Posterior vena cava (tissue), 2 donors: ENCODE measurements around the gene MFRP. TPM values are rescaled to one million over a fixed set of nuclear protein-coding genes. Genes with fewer than 3 reads are reported as not detected.

Source experiments
- DNase-seq: peaks from one replicate; pipeline ENCODE4 v3.0.0-alpha.2; 2020; ENCODE audit warnings: low spot score
- intact Hi-C, 2 donors: fragments of 100-400 bp; cut with DNase I; formaldehyde crosslinking; loops; one replicate each; pipeline versions ENCODE4 v1.14.1 to v1.14.2; 2022 to 2023
- total RNA-seq, 2 donors: library from RNA; stranded (reverse); fragmentation: NEBNext Ultra II Directional; extraction: Animal tissue kit (Norgen Biotek cat#: 25700); gene quantifications; one replicate each; pipeline ENCODE4 v1.2.1, GENCODE V29; 2021
- donor health status: DM: yes; HTN: yes; CAD: no.
- donor health status: DM: yes; HTN: yes; CAD: no.

Gene MFRP
- total RNA-seq, 2 donors from 2014 or later = not detected

DNA sequence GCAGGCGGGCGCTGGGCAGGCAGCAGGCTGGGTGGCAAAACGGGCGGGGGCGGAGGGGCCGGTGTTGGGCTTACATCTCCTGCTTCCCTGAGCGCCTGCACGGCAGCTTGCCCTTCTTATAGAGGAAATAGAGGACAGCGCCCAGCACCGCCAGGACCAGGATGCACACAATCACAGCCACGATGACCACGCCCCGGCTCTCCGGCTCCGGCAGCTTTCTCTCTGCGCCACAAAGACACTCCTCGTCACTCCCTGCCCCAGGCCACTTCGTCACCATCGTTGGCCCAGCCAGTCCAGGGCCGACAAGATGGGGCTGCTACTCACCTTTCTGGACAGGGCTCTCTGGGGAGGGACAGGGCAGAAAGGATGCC lies 35.8 kb downstream of the MFRP start:
- intact Hi-C loops = no loop called here
- DNase-seq = no peak

DNA sequence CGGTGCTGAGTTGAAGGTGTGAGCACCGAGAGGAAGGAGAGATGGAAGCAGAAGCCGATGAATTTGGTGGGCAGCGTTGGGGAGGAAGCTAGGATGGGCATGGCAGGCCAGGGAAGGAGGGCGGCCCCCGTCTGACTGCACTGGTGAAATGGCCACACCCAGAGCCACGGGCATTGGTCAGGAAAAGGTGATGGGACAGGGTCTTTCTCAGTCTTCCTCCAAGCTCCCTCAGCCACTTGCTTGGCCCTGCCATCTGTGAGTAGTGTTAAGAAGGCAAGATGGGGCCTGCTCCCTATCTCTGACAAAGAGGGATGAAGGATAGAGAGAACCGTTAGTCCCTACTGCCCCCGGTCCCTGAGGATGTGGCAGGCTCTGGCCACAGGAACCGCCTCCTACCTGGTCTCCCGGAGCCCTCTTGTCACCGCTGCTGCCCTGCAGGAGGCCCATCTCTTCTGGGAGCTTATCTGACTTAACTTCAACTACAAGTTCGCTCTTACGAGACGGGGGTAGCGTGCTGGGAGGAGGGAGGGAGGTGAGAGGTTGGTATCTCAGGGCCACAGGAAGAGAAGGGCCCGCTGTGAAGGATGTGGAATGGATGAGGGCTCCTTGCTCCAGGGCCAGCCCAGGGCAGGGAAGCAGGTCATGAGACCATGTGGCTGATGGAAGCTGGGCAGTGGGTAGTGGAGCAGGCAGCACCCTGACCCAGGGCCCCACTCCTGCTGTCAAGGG lies 36.4 kb downstream of the MFRP start:
- no peak for DNase-seq
- intact Hi-C loops = no loop called here

GRCh38 chr11:119309411-119309810 lies 37.1 kb downstream of the MFRP start:
- intact Hi-C loops = no loop called here
- no peak for DNase-seq

DNA sequence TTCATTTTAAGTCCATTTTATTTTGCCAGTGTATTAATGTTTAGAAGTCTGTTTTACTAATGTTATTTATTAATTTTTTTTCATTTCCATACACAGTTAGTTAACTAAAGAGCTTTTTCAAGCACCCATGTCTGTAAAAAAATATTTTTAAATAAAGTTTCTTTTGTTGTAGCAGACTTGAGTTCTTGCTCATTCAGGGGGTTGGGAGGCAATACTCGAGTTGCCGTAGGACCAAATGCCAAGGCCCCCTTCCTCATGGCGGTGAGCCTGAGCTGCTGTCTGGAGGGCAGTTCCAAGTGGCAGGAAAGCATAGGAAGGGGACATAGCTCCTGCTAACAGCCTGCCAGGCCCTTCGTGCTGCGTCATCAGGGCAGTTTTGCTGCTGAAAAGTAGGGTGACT lies 38.5 kb downstream of the MFRP start:
- no peak for DNase-seq
- intact Hi-C loops = no loop called here

DNA sequence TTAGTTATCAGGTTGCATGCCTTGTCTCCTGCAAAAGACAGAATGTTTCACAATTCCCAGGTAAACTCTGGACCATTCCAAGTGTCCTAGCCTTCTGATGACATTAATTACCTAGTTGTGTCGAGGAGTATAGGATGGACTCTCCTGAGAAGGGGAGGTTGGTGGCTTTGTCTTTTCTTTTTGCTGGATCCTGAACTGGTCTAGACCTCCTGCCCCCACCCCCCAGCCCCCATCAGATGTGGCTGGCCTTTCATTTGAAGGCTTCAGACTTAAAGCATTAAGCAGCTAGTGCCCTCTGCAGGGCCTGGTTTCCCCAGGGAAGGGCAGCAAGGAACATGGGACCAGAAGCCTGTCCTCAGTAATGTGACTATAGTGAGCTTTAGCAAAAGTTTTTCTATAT lies 39.3 kb downstream of the MFRP start:
- intact Hi-C loops = no loop called here
- DNase-seq = no peak

GRCh38 chr11:119306373-119306890 lies 40.1 kb downstream of the MFRP start:
- no peak for DNase-seq
- intact Hi-C loops = no loop called here

DNA sequence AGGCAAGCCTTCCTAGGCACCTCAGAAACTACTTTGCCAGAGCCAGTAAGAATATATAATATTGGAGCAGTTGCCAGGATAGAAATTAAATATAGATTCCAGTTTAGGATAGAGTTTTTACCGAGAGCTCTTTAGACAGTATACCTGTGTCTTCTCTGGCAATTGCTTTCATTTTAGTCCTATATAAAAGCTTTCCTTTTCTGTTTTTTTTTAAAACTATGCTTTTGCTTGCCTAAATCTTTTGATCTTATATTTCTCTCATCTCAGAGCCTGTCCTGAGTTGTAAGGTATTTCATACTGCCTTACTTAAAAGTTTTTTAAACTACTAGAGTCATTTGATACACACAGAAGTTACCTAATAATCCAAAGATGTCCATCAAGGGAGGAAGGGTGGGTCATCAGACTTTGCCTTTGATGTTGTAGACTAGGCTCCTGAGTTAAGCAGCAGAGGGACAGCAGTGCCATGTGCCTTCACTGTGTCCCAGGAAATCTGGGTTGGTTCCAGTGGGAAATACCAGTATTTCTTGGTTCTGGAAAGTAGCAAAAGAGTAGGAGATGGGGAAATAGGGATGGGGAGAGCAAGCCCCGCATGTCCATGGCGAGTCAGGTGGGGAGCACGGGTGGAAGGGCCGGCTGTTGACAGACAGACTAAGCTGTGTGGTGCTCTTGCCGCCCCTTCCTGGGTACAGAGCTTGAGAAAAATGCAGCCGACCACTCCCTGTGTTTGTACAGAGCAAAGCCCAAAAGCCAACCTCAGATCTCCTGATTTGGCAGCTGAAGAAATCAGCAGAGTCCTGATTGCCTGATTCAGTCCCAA lies 40.7 kb downstream of the MFRP start:
- intact Hi-C loops = no loop called here
- no peak for DNase-seq

GRCh38 chr11:119303227-119303718 lies 43.2 kb downstream of the MFRP start:
- no peak for DNase-seq

DNA sequence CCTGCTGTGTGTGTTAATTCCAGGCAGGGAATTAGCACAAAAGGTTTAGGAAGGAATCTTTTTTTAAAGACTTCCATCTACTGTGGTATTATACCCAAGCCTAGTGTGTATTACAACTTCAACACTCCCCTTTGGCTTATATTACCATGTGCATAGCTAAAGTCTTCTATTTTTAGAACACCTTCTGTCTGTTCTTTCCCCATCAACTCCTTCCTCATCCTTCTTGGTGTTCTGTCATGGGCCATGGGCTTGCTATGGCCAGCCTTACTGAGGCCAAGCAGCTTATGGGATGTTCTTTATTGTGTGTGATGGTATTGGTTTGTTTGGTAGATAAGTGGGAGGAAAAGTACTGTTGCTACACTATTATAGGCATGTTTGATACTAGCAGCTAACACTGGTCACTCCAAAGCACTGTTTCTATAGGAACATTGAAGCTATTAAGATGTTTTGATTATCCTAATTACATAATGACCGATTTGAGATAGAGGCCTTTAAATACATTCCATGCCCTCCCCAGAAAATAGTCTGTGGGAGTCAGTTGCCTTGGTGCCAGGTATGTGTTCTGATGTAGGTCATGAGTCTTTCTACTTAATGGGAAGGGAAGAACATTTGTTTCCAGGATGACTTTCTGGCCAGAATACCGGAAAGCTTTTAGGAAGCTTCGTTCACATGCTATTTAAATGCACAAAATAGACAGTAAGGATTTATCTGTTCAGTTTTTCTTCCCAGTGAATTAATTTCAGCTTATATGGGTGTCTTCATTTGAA lies 46.1 kb downstream of the MFRP start:
- intact Hi-C loops = no loop called here
- DNase-seq = no peak

More at GRCh38 chr11:119303227-119303718, 43.2 kb downstream of the MFRP start:
- intact Hi-C loops = no loop called here

DNA sequence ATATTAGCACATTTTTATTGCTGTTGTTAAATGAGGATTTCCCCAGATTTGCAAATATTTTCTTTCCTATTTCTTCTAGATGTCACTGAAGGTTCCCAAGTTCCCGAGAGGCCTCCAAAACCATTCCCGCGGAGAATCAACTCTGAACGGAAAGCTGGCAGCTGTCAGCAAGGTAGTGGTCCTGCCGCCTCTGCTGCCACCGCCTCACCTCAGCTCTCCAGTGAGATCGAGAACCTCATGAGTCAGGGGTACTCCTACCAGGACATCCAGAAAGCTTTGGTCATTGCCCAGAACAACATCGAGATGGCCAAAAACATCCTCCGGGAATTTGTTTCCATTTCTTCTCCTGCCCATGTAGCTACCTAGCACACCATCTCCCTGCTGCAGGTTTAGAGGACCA lies 47.1 kb downstream of the MFRP start:
- intact Hi-C loops = no loop called here
- no peak for DNase-seq

GRCh38 chr11:119298726-119299125 lies 47.8 kb downstream of the MFRP start:
- no peak for DNase-seq
- intact Hi-C loops = loop anchor here in 1 of 2 donors (1.0 kb wide), 1 partner anchor 13 kb away; no protein-coding TSS in a partner anchor

DNA sequence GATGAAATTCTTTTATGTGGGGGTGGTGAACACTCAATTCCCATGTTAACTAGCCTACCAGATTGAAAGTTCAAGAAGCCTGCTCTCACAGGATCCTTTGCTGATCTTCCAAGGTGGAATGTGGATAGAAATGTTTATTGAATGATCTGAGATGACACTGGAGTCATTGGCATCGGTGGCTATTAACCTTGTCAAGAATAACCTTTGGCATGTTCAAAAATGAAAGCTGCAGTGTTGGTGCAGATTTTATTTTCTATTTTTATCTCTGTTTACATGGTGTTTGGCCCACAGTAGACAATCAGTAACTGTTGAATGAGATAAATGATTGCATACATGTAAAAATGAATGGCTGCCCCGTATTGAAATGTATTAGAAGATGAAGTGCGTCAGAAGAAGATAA lies 48.6 kb downstream of the MFRP start:
- no peak for DNase-seq
- intact Hi-C loops = loop anchor here in 1 of 2 donors (1.0 kb wide), 1 partner anchor 13 kb away; no protein-coding TSS in a partner anchor

GRCh38 chr11:119295178-119295577 lies 51.3 kb downstream of the MFRP start:
- DNase-seq = no peak
- intact Hi-C loops = no loop called here

- intact Hi-C loops = no loop called here
These were observed 53.0 kb downstream of the MFRP start for GRCh38 chr11:119293461-119293860.

DNA sequence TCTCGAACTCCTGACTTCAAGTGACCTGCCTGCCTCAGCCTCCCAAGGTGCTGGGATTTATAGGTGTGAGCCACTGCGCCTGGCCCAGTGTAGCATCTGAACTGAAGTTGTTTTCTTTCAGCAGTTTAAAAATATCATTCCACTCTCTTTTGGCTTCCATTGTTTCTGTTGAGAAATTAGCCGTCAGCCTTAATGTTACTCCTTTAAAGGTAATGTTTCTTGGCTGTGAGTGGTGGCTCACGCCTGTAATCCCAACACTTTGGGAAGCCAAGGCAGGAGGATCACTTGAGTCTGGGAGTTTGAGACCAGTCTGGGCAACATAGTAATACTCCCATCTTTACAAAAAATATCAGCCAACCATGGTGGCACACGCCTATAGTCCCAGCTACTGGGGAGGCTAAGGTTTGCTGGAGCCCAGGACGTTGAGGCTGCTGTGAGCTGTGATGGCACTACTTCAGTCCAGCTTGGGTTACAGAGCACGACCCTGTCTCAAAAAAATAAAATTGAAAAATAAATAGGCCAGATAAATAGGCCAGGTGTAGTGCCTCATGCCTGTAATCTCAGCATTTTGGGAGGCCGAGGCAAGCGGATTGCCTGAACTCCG lies 55.5 kb downstream of the MFRP start:
- DNase-seq = no peak
- intact Hi-C loops = no loop called here

More at GRCh38 chr11:119293461-119293860, 53.0 kb downstream of the MFRP start:
- DNase-seq = no peak
